Measurements from ENCODE around the gene CTDP1.
"Not testable (repeated sequence)": the region's sequence is repeated elsewhere in the genome, so short reads cannot be mapped to it uniquely, and the experiment has no call there.

Gene CTDP1

GRCh38 chr18:79727211-79727610 lies 47.6 kb downstream of the CTDP1 start:
- no peak overlapping the region for H3K4me3 ChIP-seq (ENCODE audit: control insufficient read depth, low read depth, low read length)
- TF ChIP-seq CTCF (IDR thresholded peaks at IDR 0.05; ENCODE audit: control insufficient read depth, insufficient read depth, low read depth, low read length, missing control alignments): no peak
- no peak for DNase-seq (ENCODE audit: low read depth)

- DNase-seq (ENCODE audit: low read depth): no peak
- TF ChIP-seq CTCF (IDR thresholded peaks at IDR 0.05; ENCODE audit: control insufficient read depth, insufficient read depth, low read depth, low read length, missing control alignments): no peak
- H3K4me3 ChIP-seq (ENCODE audit: control insufficient read depth, low read depth, low read length): no peak overlapping the region
These were observed 49.5 kb downstream of the CTDP1 start for GRCh38 chr18:79728931-79729586.

- DNase-seq (ENCODE audit: low read depth): no peak
- TF ChIP-seq CTCF (IDR thresholded peaks at IDR 0.05; ENCODE audit: control insufficient read depth, insufficient read depth, low read depth, low read length, missing control alignments): no peak
These were observed 50.0 kb downstream of the CTDP1 start for GRCh38 chr18:79729611-79730010.

GRCh38 chr18:79730804-79731203 lies 51.2 kb downstream of the CTDP1 start:
- no peak for TF ChIP-seq CTCF (IDR thresholded peaks at IDR 0.05; ENCODE audit: control insufficient read depth, insufficient read depth, low read depth, low read length, missing control alignments)
- no peak for DNase-seq (ENCODE audit: low read depth)

More at GRCh38 chr18:79729611-79730010, 50.0 kb downstream of the CTDP1 start:
- no peak overlapping the region for H3K4me3 ChIP-seq (ENCODE audit: control insufficient read depth, low read depth, low read length)

GRCh38 chr18:79731881-79732720 lies 52.5 kb downstream of the CTDP1 start:
- not testable (repeated sequence) for DNase-seq (ENCODE audit: low read depth)

More at GRCh38 chr18:79730804-79731203, 51.2 kb downstream of the CTDP1 start:
- no peak overlapping the region for H3K4me3 ChIP-seq (ENCODE audit: control insufficient read depth, low read depth, low read length)

GRCh38 chr18:79732721-79733025 lies 53.1 kb downstream of the CTDP1 start:
- no peak for TF ChIP-seq CTCF (IDR thresholded peaks at IDR 0.05; ENCODE audit: control insufficient read depth, insufficient read depth, low read depth, low read length, missing control alignments)
- H3K4me3 ChIP-seq (ENCODE audit: control insufficient read depth, low read depth, low read length): no peak overlapping the region
- no peak for DNase-seq (ENCODE audit: low read depth)

More at GRCh38 chr18:79731881-79732720, 52.5 kb downstream of the CTDP1 start:
- not testable (repeated sequence) for H3K4me3 ChIP-seq (ENCODE audit: control insufficient read depth, low read depth, low read length)

GRCh38 chr18:79733135-79733701 lies 53.6 kb downstream of the CTDP1 start:
- TF ChIP-seq CTCF (IDR thresholded peaks at IDR 0.05; ENCODE audit: control insufficient read depth, insufficient read depth, low read depth, low read length, missing control alignments): no peak
- no peak for DNase-seq (ENCODE audit: low read depth)

More at GRCh38 chr18:79733135-79733701, 53.6 kb downstream of the CTDP1 start:
- H3K4me3 ChIP-seq (ENCODE audit: control insufficient read depth, low read depth, low read length): no peak overlapping the region

Measured in AG09309 (cell line).